Colon (tissue), 2 donors: ENCODE data around the gene AAK1.
"Not testable (repeated sequence)": the region's sequence is repeated elsewhere in the genome, so short reads cannot be mapped to it uniquely, and the experiment has no call there.

ENCODE experiments used
- FAIRE-seq: peaks from 2 replicates; lab custom pipeline; 2012; peaks lifted over from hg19 to GRCh38; lab: Jason Lieb, UNC
- donor health status: control.
- donor health status: control.

AAK1 gene

DNA sequence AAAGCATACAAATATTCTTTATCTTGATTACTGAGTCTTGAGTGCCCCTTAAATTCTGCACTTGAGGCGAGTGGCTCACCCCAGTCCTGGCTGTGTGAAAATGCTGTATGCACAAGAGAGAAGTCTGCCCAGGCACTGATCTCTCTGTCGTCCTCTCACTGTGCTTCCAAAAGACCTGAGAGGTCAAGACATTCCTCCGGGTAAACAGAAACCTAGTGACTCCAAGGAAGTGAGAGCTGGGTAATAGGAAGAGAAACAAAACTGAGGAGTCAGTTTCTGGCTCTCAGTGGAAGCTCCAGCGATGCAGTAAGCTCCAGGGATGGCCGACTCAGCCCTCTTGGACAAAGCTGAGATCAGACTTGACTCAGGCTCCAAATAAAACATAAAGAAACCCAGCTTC lies 70.9 kb downstream of the AAK1 start:
- FAIRE-seq: no peak

DNA sequence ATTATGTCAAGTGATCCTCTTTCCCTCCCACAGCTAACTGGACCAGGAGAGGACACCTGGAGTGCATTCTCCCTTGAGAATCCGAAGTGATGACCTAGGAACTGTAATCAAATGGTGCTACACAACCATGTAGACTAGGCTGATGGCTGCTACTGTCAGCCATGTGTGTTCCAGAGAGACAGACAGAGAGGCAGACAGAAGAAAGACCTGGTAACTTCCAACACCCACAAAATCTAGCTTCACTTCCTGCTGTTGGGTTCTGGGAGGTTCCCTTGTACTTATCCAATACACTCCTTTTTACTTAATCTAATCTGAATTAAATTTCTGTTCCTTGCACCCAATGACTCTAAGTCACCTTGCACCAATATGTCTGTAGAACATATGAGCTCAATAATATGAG lies 72.3 kb downstream of the AAK1 start:
- no peak for FAIRE-seq

DNA sequence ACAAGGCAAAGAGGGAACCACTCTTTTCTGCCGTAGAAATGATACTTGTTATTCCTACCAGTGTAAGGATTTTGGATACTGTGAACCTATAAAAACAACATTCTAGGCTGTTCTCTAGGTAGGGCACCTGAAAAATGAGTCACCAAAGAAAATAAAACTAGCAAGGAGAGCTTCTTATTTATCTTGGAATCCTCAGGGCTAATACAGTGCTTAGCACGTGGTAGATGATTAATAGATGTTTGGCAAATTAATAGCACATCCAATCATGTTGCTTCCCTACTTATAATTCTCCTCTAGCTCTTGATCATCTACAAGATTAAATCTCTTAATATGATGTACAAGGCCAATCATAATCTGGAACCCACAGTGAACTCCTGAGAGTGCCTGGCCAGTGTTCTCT lies 73.1 kb downstream of the AAK1 start:
- FAIRE-seq: no peak

DNA sequence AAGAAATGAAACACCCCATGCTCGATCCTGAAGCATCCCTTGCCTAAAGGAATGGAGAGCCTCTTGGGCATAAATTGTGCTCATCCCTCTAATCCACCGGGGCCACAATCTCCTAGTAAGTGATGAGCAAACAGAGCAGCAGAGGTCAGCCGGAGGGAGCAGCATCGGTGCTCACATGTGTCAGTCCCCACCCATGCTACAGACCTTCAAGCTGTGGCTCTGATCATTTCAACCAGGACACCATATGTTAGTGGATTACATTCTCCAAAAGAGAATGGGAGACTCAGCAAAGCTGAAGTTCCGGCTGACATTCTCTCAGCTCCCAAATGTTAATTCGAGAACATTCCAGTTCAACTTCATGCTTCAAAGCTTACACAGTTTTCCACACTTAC lies 75.6 kb downstream of the AAK1 start:
- no peak for FAIRE-seq

DNA sequence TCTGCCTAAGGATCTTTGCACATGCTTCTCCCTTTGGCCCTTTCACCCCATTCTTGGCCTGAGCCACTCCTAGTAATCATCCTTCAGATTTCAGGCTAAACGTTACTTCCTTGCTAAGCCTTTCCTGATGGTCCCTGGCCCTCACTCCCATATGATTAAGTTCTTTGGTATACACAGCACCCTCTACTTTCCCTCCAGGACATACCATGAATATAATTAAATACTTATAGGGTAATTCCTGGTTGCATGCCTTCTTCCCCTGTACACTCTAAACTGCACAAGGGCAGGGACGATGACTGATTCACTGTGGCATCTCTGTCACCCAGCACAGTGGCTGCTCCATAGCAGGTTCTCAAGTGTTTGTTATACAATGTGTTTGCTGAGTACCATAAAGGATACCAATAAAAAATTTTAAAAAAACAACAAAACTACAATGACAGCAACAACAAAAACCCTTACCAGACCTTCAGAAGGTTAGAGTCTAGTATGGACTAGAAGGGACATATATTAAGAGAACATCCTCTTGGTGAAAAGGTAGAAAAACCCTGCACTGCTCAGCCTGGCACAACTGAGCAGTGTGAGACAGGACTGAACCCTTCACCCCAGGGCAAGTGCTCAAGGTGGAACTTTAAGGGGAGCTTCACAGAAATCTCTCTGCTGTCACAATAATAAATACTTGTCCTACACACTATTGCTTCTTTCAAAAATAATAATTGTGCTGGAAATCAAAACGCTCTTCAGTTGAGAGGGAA lies 76.2 kb downstream of the AAK1 start:
- no peak for FAIRE-seq

DNA sequence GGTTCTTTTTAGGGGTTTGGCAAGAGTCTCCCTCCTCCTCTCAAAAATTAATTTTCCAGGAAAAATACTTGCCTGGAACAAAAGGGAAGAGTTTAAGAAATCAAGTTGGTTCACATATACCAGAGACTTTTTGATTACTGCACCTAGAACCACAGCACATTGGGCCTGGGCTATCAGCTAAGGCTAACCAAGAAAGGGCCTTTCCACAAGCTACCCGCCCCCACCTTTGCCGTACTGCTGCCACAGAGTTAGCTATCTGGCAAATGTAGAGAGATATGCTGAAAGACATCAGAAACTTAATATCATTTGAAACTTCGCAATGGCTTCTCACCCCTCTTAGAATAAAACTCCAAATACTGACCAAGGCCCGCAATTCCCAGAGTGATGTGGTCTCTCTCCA lies 76.9 kb downstream of the AAK1 start:
- FAIRE-seq: no peak

DNA sequence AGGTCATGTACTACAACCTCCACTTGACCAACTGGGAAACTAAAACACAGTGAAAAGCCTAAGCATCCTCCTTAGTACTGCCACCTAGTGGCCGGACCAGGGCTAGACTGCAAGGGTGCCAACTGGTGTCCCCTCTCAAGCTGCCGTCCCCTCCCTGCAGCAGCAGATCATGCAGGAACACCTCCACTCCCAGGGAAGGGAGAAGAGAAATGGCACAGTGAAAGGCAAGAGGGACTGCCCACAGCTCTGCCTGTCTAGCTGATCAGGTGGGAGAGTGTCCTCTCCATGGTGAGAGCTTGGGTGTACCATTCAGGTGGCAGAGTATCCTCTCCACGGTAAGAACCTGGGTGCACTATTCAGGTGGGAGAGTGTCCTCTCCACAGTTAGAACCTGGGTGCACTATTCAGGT lies 78.1 kb downstream of the AAK1 start:
- no peak for FAIRE-seq

DNA sequence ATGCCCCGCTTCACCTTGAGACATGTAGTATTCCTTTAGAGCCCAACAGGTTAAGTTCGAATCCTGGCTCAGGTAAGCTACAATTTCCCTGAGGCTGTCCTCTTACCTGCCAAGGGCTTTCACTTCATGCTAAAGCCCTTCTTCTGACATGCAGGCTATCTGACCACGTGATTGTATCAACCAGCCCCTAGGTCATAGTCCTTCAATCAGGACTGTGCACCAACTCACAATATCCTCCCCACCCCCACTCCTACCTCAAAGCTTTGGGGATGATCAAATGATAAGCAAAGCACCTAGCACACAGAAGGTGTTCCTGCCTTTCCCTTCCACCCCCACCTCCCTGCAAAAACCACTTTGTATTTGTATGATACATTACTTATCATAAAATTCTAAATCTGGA lies 78.9 kb downstream of the AAK1 start:
- FAIRE-seq: no peak

DNA sequence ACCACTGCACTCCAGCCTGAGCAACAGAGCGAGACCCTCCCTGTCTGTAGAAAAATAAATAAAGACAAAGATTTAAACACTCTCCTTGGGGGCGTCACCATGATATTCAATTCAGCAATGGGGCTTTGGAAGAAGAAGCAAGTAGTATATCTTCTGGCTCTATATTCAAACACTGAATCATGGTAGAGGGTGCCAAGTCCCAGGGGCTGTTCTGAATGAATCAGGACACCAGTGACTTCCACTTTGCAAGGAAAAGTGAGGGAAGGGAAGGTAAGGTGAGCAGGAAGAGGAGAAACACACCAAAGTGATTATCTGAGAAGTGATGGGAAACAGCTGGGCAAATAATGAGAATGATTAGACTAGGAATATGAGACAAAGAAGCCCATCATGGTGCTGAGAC lies 80.5 kb downstream of the AAK1 start:
- FAIRE-seq: no peak

DNA sequence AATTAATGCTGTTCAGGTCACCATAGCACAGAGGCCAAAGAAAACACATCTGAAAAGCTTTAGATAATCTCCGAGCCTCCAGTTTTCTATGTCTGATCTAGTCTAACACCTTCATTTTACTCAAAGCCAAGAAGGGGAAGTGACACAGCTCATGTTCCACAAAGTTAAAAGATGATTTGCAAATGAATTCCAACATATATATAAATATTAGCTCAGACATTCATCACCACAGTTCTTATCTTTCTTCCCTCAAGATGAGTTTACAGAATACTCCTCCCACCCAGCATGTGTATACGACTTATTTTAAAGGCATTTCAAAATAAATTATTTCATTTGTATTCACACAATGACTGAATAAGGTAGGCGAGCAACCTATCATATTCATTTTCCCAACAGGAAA lies 82.4 kb downstream of the AAK1 start:
- FAIRE-seq: no peak

DNA sequence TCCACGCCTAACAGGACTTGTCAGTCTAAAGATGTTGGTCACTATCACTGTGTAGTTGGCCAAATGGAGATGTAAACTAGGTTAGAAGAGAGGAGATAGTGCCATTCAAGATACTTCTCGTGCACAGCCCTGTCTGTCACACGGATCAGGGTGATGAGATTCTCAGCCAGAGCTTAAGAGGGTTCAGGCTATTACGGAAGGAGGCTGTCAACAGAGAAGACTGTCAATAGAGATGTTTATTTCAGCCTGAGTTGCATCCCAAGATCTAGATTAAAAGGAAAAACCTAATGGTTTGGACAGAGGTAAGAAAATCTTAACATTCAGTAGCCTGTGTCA lies 83.4 kb downstream of the AAK1 start:
- no peak for FAIRE-seq

DNA sequence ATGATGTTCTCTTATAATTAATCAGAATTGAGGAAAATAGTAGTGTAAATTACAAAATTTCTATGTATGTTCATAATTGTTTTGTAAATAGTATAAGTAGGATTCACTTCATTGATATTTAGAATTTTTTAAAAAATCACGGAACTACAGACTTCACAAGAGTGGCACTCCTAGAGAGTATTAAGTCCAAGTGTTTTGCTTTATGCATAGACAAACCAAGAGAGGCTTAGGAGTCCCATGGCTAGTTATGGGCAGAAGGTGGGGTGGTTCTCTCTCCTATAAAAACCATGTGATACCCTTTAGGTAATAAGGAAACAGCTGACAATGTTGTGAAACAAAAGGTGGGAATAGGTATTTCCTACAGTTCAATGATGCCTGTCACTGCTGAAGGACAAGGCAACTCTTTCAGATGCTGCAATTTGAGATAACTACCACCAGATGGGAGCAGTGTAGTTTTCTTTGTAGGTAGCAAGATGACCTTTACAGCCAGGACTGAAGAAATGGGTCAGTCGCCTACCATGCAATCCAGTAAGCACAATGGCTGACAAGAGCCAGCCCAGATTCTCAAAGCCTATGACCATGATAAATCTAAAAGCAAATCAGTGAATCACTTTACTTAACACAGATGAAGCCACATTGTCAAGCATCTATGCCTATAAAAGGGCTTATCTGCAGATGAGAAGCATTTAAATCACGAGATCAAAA lies 83.9 kb downstream of the AAK1 start:
- FAIRE-seq: no peak

DNA sequence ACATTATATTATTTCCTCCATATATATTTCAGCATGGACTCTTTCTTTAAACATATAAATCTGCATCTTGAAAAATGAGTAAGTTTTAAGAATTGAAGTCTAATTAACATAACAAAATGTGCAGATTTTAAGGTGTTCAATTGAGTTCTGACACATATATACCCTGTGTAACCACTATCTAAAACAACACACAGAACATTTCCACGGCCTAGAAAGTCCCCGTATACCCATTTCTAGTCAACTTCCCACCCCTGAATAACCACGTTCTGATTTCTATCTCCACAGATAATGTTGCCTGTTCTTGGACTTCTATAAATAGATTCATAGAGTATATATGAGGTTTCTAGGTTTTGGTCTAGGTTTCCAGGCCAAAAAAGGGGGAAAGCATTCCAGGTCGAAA lies 87.5 kb downstream of the AAK1 start:
- no peak for FAIRE-seq

DNA sequence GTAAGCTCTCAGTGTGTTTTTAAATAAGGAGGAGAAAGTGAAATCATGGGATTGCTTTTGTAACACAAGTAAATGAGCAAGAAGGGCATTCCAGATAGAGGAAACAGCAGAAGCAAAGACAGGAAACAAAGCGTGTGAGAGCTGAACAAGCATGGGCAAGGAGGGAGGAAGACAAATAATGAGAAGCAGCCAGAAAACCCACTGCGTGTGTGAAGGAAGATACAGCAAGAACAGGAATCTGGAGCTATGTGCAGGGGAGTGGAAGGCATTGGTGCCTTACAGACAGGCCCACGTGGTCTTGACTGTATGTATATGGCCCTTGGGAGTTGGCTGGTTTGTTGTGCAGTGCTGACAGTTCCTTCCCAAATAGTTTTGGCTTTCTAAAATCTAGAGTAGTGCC lies 88.6 kb downstream of the AAK1 start:
- FAIRE-seq: no peak

DNA sequence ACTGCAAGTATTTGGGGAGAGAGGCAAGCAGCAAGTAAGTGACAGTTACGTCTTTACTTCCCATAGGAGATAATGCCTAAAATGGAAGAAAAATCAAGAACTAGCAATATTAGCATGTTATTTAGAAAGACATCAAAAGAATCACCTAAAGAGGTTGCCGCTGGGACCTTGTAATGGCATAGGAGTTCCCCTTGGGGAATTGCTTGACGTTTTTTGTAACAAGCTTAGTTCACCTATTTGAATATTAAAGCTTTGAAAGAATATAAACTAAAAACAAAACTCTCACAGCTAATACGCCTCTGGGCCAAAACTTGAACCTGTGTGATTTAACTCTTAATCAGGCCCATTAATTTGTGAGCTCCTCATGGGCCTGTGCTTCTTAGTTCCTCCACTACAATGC lies 89.0 kb downstream of the AAK1 start:
- FAIRE-seq: no peak

DNA sequence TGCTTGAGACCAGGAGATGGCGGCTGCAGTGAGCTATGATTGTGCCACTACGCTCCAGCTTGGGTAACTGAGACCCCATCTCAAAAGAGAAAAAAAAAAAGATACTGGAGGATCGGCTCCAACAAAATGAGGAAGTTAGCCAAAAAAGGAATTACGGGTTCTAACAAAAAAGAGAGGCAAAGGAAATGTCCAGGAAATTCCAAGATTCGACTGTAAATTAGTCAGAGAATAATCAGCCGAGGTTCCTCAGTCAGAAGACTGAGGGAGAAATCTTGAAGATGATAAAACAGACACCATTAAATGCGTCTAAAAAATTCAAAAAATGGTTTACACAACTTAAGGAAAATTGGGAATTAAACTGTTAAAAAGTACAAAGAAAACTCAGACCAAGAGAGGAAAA lies 89.5 kb downstream of the AAK1 start:
- FAIRE-seq: no peak

DNA sequence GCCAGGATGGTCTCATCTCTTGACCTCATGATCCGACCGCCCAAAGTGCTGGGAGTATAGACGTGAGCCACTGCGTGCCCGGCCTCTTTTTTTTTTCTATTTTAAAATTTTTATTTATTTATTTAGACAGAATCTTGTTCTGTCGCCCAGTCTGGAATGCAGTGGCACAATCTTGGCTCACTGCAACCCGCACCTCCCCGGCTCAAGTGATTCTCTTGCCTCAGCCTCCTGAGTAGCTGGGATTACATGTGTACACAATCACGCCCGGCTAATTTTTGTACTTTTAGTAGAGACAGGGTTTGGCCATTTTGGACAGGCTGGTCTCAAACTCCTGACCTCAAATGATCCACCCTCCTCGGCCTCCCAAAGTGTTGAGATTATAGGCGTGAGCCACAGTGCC lies 93.0 kb downstream of the AAK1 start:
- FAIRE-seq: not testable (repeated sequence)

DNA sequence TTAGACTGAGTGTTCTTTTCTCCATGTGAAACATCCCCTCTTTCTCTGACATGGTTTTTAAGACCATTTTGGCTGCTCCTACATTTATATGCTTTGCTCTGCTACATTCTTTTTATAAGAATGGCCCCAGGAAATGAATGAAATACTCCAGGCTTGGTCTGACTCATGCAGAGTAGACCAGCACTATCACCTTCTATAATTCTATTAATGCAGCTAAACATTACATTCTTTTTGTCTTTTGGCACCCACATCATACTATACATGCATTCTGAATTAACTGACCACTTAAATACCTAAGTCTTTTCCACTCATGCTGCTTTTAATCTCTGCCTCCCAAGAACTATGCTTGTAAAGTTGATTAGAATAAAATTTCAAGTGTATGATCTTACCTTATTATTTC lies 94.1 kb downstream of the AAK1 start:
- no peak for FAIRE-seq

DNA sequence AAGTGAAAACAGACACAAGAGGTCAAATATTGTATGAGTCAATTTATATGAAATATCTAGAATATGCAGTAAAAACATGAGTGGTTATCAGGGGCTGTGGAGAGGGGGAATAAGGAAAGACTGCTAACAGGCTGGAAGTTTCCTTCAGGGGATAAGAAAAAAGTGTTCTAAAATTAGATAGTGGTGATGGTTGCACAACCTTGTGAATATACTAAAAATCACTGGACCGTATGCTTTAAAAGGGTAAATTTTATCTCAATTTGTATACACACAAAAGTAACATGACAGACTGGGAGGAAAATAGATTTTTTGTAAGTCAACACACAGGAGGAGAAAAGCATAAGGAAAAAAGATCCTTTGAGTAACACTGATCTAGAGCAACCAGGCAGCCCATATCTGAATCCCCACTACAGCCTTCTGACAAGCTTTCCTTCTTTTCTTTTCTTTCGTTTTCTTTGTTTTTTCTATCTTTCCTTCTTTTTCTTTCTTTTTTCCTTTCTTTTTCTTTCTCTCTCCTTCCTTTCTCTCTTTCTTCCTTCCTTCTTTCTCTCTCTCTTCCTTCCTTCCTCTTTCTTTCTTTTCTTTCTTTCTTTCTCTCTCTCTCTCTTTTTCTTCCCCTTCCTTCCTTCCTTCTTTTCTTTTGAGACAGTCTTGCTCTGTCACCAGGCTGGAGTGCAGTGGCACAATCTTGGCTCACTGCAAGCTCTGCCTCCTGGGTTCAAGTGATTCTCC lies 95.4 kb downstream of the AAK1 start:
- FAIRE-seq: no peak

DNA sequence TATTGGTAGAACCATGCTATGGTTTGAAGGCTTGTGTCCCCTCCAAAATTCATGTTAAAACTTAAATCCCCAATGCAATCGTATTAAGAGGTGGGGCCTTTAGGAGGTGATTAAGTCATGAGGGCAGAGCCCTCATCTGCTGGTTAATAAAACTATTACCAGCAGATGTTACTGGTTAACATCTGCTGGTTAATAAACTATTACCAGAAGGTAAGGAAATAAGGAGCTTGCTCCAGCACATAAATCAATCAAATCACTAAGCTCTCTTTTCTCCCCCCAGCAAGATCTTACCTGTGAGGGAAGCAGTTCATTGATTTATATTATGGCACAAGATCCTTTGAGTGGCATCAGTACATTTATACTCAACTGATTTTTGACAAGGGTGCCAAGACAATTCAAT lies 96.9 kb downstream of the AAK1 start:
- FAIRE-seq: no peak

DNA sequence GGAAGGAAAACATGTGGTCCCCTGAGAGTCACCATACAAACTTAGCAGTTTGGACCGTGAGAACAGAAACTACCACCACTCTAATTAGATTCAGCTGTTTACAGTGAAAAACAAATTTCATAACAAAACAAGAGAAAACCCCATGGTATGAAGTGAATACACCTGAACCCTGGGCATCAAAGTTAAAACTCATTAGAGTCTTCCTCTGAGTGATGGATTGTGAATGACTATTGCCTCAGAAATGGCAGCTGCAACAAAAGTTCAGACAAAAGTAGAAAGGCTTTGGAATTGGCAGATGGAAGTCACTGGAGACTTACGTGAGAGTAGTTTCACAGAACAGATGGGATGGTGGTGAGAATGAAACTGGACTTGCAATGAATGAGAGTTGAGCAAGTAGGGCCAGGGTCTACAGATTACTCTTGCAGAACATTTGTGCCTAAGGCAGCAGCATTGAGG lies 98.0 kb downstream of the AAK1 start:
- no peak for FAIRE-seq

DNA sequence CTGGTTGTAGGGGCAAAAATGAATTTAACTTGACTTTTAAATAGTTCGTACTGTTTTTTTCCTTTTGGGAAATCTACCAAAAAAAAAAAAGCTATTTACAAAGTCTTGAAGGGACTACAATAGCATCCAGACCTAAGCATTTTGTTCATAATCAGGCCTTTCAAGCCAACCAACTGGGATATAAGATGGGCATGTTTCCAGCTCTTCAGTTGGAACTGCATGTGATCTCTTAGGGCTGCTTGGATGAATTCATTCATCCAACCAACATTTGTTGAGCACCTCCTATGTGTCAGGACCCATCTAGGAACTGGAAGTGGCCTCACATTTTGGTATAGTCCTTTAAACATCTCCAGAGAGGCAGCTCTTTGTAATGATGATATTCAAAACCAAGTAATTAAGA lies 98.6 kb downstream of the AAK1 start:
- FAIRE-seq: no peak

DNA sequence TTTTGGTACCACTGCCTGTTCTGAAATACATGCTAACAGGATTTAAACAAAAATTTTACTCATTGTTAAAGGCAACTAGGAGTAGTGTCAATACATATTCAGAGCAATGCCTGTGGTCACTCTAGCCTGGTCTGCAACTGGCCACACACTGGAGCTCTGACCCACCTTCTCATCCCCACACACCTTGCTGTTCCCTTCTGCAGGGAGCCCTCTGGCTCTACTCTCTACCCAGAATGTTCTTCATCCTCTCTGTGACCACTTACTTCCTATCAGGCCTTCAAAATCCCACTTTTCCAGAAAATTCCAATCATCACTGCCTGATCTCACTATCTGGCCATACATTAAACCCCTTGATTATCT lies 104.0 kb downstream of the AAK1 start:
- FAIRE-seq: no peak
